Central memory CD8-positive, alpha-beta T cell (primary cell): ENCODE measurements around the gene MKNK1.

ENCODE experiments used
- ATAC-seq: fragments of 150-1000 bp; cut with Tn5 transposase; replicated peaks from 2 replicates; pipeline ENCODE4 v1.10.0; 2022; ENCODE audit warnings: mild to moderate bottlenecking, moderate FRiP score, moderate number of reproducible peaks; ENCODE audit not compliant: poor library complexity, severe bottlenecking; ENCODE audit errors: extremely low read depth
- DNase-seq, 2 donors: peaks; one replicate each; pipeline ENCODE4 v3.0.0; 2021; ENCODE audit warnings: low spot score in 2 of 2
- H3K27ac Mint-ChIP-seq: one replicate; pipeline ENCODE4 v1.8.0; 2022; ENCODE audit warnings: low read depth, mild to moderate bottlenecking, moderate library complexity, mixed read lengths
- H3K27me3 Mint-ChIP-seq: one replicate; pipeline ENCODE4 v1.8.0; 2022; ENCODE audit warnings: mixed read lengths
- H3K36me3 Mint-ChIP-seq: one replicate; pipeline ENCODE4 v1.8.0; 2022; ENCODE audit warnings: mild to moderate bottlenecking, moderate library complexity, mixed read lengths; ENCODE audit not compliant: insufficient read depth
- H3K4me1 Mint-ChIP-seq: one replicate; pipeline ENCODE4 v1.8.0; 2022; ENCODE audit warnings: mixed read lengths
- H3K4me3 Mint-ChIP-seq: one replicate; pipeline ENCODE4 v1.8.0; 2022; ENCODE audit warnings: mild to moderate bottlenecking, moderate library complexity, mixed read lengths
- H3K9me3 Mint-ChIP-seq: one replicate; pipeline ENCODE4 v1.8.0; 2022; ENCODE audit warnings: mixed read lengths

Gene MKNK1

GRCh38 chr1:46535063-46535462, 69.0 kb downstream of the MKNK1 start:
- H3K27ac Mint-ChIP-seq, result no peak overlapping the region
- H3K9me3 Mint-ChIP-seq, result no peaks in the 10 kb centered on the region
- H3K4me1 Mint-ChIP-seq, result peaks cover 11% of the 10 kb centered on the region
- H3K27me3 Mint-ChIP-seq, result no peaks in the 10 kb centered on the region
- no peak for DNase-seq
- no peak for ATAC-seq
- peaks cover 4% of the 10 kb centered on the region for H3K36me3 Mint-ChIP-seq
- H3K4me3 Mint-ChIP-seq, result no peak overlapping the region

- Mint-ChIP-seq H3K27ac (peak overlapping the region; percentile 90), H3K9me3 (no peaks in the 10 kb centered on the region), H3K27me3 (peaks cover 13% of the 10 kb centered on the region), H3K36me3 (peaks cover 4% of the 10 kb centered on the region), H3K4me3 (peak overlapping the region; percentile 87), H3K4me1 (peaks cover 11% of the 10 kb centered on the region)
- peak; percentile 36 to 53 for DNase-seq
- peak; percentile 83 for ATAC-seq
These were observed 70.7 kb downstream of the MKNK1 start for GRCh38 chr1:46533179-46533864.

GRCh38 chr1:46532498-46533178, 71.4 kb downstream of the MKNK1 start:
- Mint-ChIP-seq H3K27ac (peak overlapping the region; percentile 65), H3K4me3 (peak overlapping the region; percentile 62), H3K36me3 (peaks cover 4% of the 10 kb centered on the region), H3K27me3 (peaks cover 20% of the 10 kb centered on the region), H3K4me1 (peaks cover 11% of the 10 kb centered on the region), H3K9me3 (no peaks in the 10 kb centered on the region)
- DNase-seq (peak; percentile 59), ATAC-seq (peak; percentile 86)

GRCh38 chr1:46532095-46532494, 72.0 kb downstream of the MKNK1 start:
- DNase-seq (no peak), ATAC-seq (no peak)
- peaks cover 4% of the 10 kb centered on the region for H3K36me3 Mint-ChIP-seq
- peak overlapping the region; percentile 62 for H3K4me3 Mint-ChIP-seq
- peak overlapping the region; percentile 65 for H3K27ac Mint-ChIP-seq
- peaks cover 22% of the 10 kb centered on the region for H3K27me3 Mint-ChIP-seq
- H3K9me3 Mint-ChIP-seq, result no peaks in the 10 kb centered on the region
- peaks cover 11% of the 10 kb centered on the region for H3K4me1 Mint-ChIP-seq

GRCh38 chr1:46530791-46531409, 73.2 kb downstream of the MKNK1 start:
- DNase-seq (no peak), ATAC-seq (no peak)
- peaks cover 22% of the 10 kb centered on the region for H3K27me3 Mint-ChIP-seq
- peaks cover 11% of the 10 kb centered on the region for H3K4me1 Mint-ChIP-seq
- no peak overlapping the region for H3K27ac Mint-ChIP-seq
- no peaks in the 10 kb centered on the region for H3K9me3 Mint-ChIP-seq
- peaks cover 4% of the 10 kb centered on the region for H3K36me3 Mint-ChIP-seq
- H3K4me3 Mint-ChIP-seq, result peak overlapping the region; percentile 7

GRCh38 chr1:46530311-46530710, 73.8 kb downstream of the MKNK1 start:
- peak overlapping the region; percentile 7 for H3K4me3 Mint-ChIP-seq
- DNase-seq, result no peak
- peaks cover 27% of the 10 kb centered on the region for H3K27me3 Mint-ChIP-seq
- no peak for ATAC-seq
- no peak overlapping the region for H3K27ac Mint-ChIP-seq
- H3K4me1 Mint-ChIP-seq, result peaks cover 11% of the 10 kb centered on the region
- no peaks in the 10 kb centered on the region for H3K9me3 Mint-ChIP-seq
- H3K36me3 Mint-ChIP-seq, result peaks cover 4% of the 10 kb centered on the region

- DNase-seq, result no peak
- H3K27me3 Mint-ChIP-seq, result peaks cover 35% of the 10 kb centered on the region
- ATAC-seq, result no peak
- no peak overlapping the region for H3K4me3 Mint-ChIP-seq
- peaks cover 4% of the 10 kb centered on the region for H3K36me3 Mint-ChIP-seq
- peaks cover 7% of the 10 kb centered on the region for H3K4me1 Mint-ChIP-seq
- no peak overlapping the region for H3K27ac Mint-ChIP-seq
- no peaks in the 10 kb centered on the region for H3K9me3 Mint-ChIP-seq
These were observed 74.9 kb downstream of the MKNK1 start for GRCh38 chr1:46529031-46529630.

- Mint-ChIP-seq H3K27ac (no peak overlapping the region), H3K9me3 (no peaks in the 10 kb centered on the region), H3K36me3 (peaks cover 3% of the 10 kb centered on the region), H3K4me3 (no peak overlapping the region), H3K4me1 (no peaks in the 10 kb centered on the region), H3K27me3 (peaks cover 35% of the 10 kb centered on the region)
- DNase-seq, result no peak
- ATAC-seq, result no peak
These were observed 75.6 kb downstream of the MKNK1 start for GRCh38 chr1:46528297-46528955.

- ATAC-seq (peak; percentile 41), DNase-seq (peak; percentile 56 to 62)
- Mint-ChIP-seq H3K27ac (no peak overlapping the region), H3K4me1 (no peaks in the 10 kb centered on the region), H3K9me3 (no peaks in the 10 kb centered on the region), H3K4me3 (no peak overlapping the region), H3K36me3 (peaks cover 2% of the 10 kb centered on the region), H3K27me3 (peaks cover 35% of the 10 kb centered on the region)
These were observed 76.4 kb downstream of the MKNK1 start for GRCh38 chr1:46527474-46528296.

GRCh38 chr1:46526691-46527291, 77.3 kb downstream of the MKNK1 start:
- Mint-ChIP-seq H3K4me3 (no peak overlapping the region), H3K9me3 (no peaks in the 10 kb centered on the region), H3K36me3 (no peaks in the 10 kb centered on the region), H3K4me1 (peaks cover 9% of the 10 kb centered on the region), H3K27me3 (peaks cover 35% of the 10 kb centered on the region), H3K27ac (no peak overlapping the region)
- DNase-seq (no peak), ATAC-seq (no peak)

- no peak for ATAC-seq
- H3K4me1 Mint-ChIP-seq, result peaks cover 15% of the 10 kb centered on the region
- H3K27me3 Mint-ChIP-seq, result peaks cover 35% of the 10 kb centered on the region
- DNase-seq, result no peak
- no peak overlapping the region for H3K27ac Mint-ChIP-seq
- no peaks in the 10 kb centered on the region for H3K36me3 Mint-ChIP-seq
- no peaks in the 10 kb centered on the region for H3K9me3 Mint-ChIP-seq
- H3K4me3 Mint-ChIP-seq, result no peak overlapping the region
These were observed 77.9 kb downstream of the MKNK1 start for GRCh38 chr1:46526013-46526690.
